Measurements from ENCODE around the gene GTPBP1.
A peak's percentile ranks its signal among the peaks of the same experiment; 100 is the strongest.

Gene GTPBP1

DNA sequence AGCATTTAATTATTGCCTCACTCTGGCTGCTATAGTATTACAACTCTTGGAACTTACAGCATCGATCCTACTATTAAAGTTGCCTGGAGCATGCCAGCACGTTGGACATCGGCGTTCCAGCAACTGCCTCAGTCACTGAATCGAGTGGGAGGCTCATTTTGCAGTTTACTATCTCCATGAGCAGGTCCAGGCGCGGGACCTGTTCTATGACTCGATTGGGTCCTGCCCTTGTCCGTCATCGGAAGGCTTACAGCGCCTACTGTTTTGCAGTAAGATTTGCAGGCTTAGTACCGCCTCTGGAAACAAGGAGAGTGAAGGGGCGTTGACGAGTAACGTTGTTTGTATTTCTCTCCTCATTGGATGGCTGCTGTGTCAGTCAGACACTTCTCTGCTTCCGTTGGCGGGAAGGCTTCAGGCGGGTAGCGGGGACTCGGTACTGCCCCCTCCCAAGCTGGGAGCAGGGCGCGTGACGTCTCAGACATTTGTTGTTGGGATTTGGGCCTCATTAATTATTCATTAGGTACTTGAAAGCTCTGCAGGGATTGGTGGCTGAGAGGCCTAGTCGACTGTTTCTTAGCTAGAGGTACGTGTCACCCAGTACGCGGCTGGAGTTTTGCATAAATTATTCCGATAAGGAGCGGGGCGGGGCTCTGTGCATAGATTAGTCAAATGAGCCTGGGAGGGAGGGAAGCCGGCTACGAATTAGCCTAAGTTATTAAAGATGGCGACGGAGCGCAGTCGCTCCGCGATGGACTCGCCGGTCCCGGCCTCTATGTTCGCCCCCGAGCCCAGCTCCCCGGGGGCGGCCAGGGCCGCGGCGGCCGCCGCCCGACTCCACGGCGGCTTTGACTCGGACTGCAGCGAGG, at the start of gene GTPBP1:
GTPBP1 (plus strand) TSS at position 710 of the 866 bp plus-strand sequence; CDS start at position 722, 12 bp downstream.
- in situ Hi-C loops (cut with MboI; ENCODE audit: low pct_unique_long_range_greater_than_20kb, low sequenced_read_pairs), result no loop called here
- peak; percentile 100 for DNase-seq

GRCh38 chr22:38656256-38657044, 49.3 kb upstream of the GTPBP1 start, which contains the start of the genes CBY1 and FAM227A:
TSS of gene CBY1 (plus strand) at chr22:38656638. CDS start at chr22:38668055, 11,417 bp downstream.
TSS of gene FAM227A (minus strand) at chr22:38656392. CDS start at chr22:38650168, 6,224 bp downstream.
- in situ Hi-C loops (cut with MboI; ENCODE audit: low pct_unique_long_range_greater_than_20kb, low sequenced_read_pairs), result no loop called here
- peak; percentile 90 for DNase-seq

- in situ Hi-C loops (cut with MboI; ENCODE audit: low pct_unique_long_range_greater_than_20kb, low sequenced_read_pairs), result no loop called here
- DNase-seq, result peak; percentile 18
These were observed 48.5 kb upstream of the GTPBP1 start for GRCh38 chr22:38657045-38657909.

DNA sequence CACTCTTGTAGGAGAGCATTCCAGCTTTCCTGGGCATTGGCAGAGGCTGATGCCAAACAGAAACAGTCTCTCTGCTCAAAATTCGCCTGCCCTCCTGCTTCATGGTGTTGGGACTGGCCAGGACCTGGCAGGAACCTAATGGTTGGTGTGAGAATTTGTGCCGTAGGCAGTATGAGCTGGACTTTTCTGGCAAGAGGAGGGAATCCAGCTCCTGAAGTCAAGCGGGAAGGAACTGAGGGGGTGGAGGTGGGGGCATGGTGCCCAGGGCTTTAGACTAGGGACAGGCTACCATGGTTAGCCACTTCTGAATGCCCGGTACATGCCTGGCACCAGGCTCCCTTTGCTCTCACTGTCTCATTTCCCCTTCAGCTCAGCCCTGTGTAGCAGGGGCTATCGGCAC, 30.9 kb upstream of the GTPBP1 start:
- no peak for DNase-seq
- in situ Hi-C loops (cut with MboI; ENCODE audit: low pct_unique_long_range_greater_than_20kb, low sequenced_read_pairs), result no loop called here

DNA sequence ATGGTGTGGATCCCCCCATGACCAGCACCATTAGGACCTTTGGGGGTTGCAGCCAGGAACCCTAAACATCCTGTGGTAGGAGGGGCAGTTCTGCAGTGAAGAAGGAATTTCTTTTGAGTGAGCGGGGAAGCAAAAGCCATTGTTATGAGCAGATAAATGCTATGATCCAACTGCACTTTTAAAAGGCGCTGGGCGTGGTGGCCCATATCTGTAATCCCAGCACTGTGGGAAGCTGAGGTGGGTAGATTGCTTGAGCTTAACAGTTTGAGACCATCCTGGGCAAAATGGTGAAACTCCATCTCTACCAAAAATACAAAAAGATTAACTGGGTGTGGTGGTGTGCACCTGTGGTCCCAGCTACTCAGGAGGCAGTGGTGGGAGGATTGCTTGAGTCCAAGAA, 29.9 kb upstream of the GTPBP1 start:
- in situ Hi-C loops (cut with MboI; ENCODE audit: low pct_unique_long_range_greater_than_20kb, low sequenced_read_pairs), result no loop called here
- no peak for DNase-seq

GRCh38 chr22:38681582-38682335, 24.0 kb upstream of the GTPBP1 start, which contains the start of gene TOMM22:
TSS of gene TOMM22 (plus strand) at chr22:38681957. CDS start at chr22:38681979, 22 bp downstream.
- peak; percentile 89 for DNase-seq
- in situ Hi-C loops (cut with MboI; ENCODE audit: low pct_unique_long_range_greater_than_20kb, low sequenced_read_pairs), result no loop called here

DNA sequence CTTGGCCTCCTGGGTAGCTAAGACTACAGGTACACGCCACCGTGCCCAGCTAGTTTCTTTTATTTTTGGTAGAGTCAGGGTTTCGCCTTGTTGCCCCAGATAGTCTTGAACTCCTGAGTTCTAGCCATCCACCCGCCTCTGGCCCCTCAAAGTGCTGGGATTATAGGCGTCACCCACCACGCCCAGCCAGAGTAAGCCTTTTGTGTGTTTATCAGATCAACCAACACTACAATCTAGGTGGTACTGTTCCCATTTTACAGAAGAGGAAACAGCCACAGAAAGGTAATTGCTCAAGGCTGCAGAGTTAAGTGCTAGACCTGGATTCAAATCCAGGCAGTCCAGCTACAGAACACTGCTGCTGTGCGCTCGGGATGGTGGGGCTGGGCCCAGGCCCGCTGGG, 20.8 kb upstream of the GTPBP1 start:
- in situ Hi-C loops (cut with MboI; ENCODE audit: low pct_unique_long_range_greater_than_20kb, low sequenced_read_pairs), result no loop called here

DNA sequence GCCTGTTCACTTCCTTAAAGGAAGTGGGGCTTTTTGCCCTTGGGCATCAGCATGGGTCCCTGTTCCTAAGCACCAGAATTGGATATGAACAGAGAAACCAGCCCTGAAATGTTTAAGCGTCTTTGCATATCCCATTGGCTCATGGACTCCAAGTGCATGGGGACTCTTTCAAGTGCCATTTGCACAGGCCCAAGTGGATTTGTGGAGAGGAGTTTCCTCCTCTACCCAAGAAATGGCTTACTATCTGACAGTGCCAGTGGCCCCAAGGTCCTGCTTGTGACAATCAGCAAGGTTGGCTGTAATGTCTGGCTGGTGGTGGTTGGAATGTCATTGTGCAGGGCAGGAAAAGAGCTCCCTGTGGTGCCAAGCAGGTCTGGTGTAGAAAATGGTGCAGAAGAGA, 20.0 kb upstream of the GTPBP1 start:
- in situ Hi-C loops (cut with MboI; ENCODE audit: low pct_unique_long_range_greater_than_20kb, low sequenced_read_pairs), result no loop called here
- no peak for DNase-seq

More for the DNA sequence above, 20.8 kb upstream of the GTPBP1 start:
- DNase-seq, result no peak

- no peak for DNase-seq
- in situ Hi-C loops (cut with MboI; ENCODE audit: low pct_unique_long_range_greater_than_20kb, low sequenced_read_pairs), result no loop called here
These were observed 16.1 kb upstream of the GTPBP1 start for GRCh38 chr22:38689651-38690050.

DNA sequence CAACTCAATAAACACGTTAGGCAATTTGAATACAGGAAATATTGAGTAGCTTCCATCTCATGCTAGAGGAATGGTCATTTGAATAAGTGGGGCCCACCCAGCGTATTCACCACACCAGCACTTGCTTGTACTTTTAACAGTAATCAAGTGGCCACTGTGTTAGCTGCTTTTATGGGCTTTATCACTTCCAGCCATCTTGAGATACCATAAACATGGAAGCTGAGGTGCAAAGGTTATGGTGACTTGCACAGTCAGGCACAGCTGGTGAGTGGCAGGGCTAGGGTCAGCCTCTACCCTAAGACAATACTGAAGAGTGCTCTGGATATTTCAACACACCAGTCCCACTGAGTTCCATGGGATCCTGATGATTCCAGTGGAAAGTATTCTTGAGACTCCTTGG, 11.7 kb upstream of the GTPBP1 start:
- in situ Hi-C loops (cut with MboI; ENCODE audit: low pct_unique_long_range_greater_than_20kb, low sequenced_read_pairs), result no loop called here
- no peak for DNase-seq

- in situ Hi-C loops (cut with MboI; ENCODE audit: low pct_unique_long_range_greater_than_20kb, low sequenced_read_pairs), result no loop called here
- DNase-seq, result no peak
These were observed 10.8 kb upstream of the GTPBP1 start for GRCh38 chr22:38694940-38695339.

GRCh38 chr22:38696606-38697424, 8.9 kb upstream of the GTPBP1 start:
- in situ Hi-C loops (cut with MboI; ENCODE audit: low pct_unique_long_range_greater_than_20kb, low sequenced_read_pairs), result no loop called here
- no peak for DNase-seq

- in situ Hi-C loops (cut with MboI; ENCODE audit: low pct_unique_long_range_greater_than_20kb, low sequenced_read_pairs), result no loop called here
- DNase-seq, result no peak
These were observed 8.2 kb upstream of the GTPBP1 start for GRCh38 chr22:38697425-38698089.

- in situ Hi-C loops (cut with MboI; ENCODE audit: low pct_unique_long_range_greater_than_20kb, low sequenced_read_pairs), result no loop called here
- DNase-seq, result no peak
These were observed 7.2 kb upstream of the GTPBP1 start for GRCh38 chr22:38698407-38699094.

- no peak for DNase-seq
These were observed 6.6 kb upstream of the GTPBP1 start for GRCh38 chr22:38699143-38699542.

GRCh38 chr22:38699784-38700183, 6.0 kb upstream of the GTPBP1 start:
- peak; percentile 26 for DNase-seq
- in situ Hi-C loops (cut with MboI; ENCODE audit: low pct_unique_long_range_greater_than_20kb, low sequenced_read_pairs), result no loop called here

More at GRCh38 chr22:38699143-38699542, 6.6 kb upstream of the GTPBP1 start:
- in situ Hi-C loops (cut with MboI; ENCODE audit: low pct_unique_long_range_greater_than_20kb, low sequenced_read_pairs), result no loop called here

Data from KBM-7 (cell line).